K562 (cell line): Measurements from ENCODE around the gene EFNA2.
A peak's percentile ranks its signal among the peaks of the same experiment; 100 is the strongest.

Experiments
- BMI1 ChIP-seq: fragments of 150-350 bp; IDR thresholded peaks from 2 replicates; pipeline ENCODE4 v1.6.1; 2014; ENCODE audit warnings: low read length
- CTCF ChIP-seq, 3 experiments: IDR thresholded peaks in 2 of 3; conservative IDR thresholded peaks in 1 of 3; 2 replicates each; pipeline ENCODE4 v1.5.1; 2011 to 2012; ENCODE audit warnings: low read length in 3 of 3, mild to moderate bottlenecking in 3 of 3, control low read depth in 2 of 3, improper control_type of control experiment in 1 of 3, inconsistent platforms in 1 of 3, low read depth in 1 of 3, mixed read lengths in 1 of 3, moderate library complexity in 1 of 3; ENCODE audit not compliant: insufficient read depth in 2 of 3
- EGR1 ChIP-seq: fragments of 450-650 bp; conservative IDR thresholded peaks from 2 replicates; pipeline ENCODE4 v1.6.1; 2017; ENCODE audit warnings: mild to moderate bottlenecking
- EP300 ChIP-seq: IDR thresholded peaks from 2 replicates; pipeline ENCODE4 v1.6.1; 2012; ENCODE audit warnings: low read length, improper control_type of control experiment
- MAX ChIP-seq: sonication (generic); formaldehyde crosslinking; IDR thresholded peaks from 2 replicates; pipeline ENCODE4 v1.9.0; 2022; ENCODE audit warnings: mild to moderate bottlenecking, missing genetic modification reagents
- RB1 ChIP-seq: fragments of 450-650 bp; IDR thresholded peaks from 2 replicates; pipeline ENCODE4 v1.6.1; 2017; ENCODE audit warnings: low read depth, mild to moderate bottlenecking
- RFX7 ChIP-seq: fragments of 250-450 bp; sonication (Bioruptor Pico); IDR thresholded peaks from 2 replicates; pipeline ENCODE4 v1.5.1; 2021; ENCODE audit warnings: mild to moderate bottlenecking
- SAP30 ChIP-seq: fragments of 200-600 bp; sonication (generic); IDR thresholded peaks from 2 replicates; pipeline ENCODE4 v1.6.1; 2012; ENCODE audit warnings: borderline replicate concordance, low read depth, mild to moderate bottlenecking, moderate library complexity, low read length, control low read depth, inconsistent platforms; ENCODE audit not compliant: insufficient read depth, poor library complexity, severe bottlenecking
- TARDBP ChIP-seq: fragments of 450-650 bp; IDR thresholded peaks from 2 replicates; pipeline ENCODE4 v1.6.1; 2016
- TCF7 ChIP-seq: sonication (generic); IDR thresholded peaks from 2 replicates; pipeline ENCODE4 v1.6.1; 2016; ENCODE audit warnings: antibody characterized with exemption, borderline replicate concordance
- ZBED1 ChIP-seq: IDR thresholded peaks from 2 replicates; pipeline ENCODE4 v1.6.1; 2014
- ZFX ChIP-seq: sonication (generic); formaldehyde crosslinking; IDR thresholded peaks from 2 replicates; pipeline ENCODE4 v1.8.0; 2022; ENCODE audit warnings: mild to moderate bottlenecking, missing genetic modification reagents, moderate library complexity

GRCh38 chr19:1269065-1269477 lies 16.6 kb upstream of the EFNA2 start, which contains the start of gene CIRBP:
- TF ChIP-seq TCF7 = no peak
- no peak for TF ChIP-seq SAP30
- TF ChIP-seq CTCF (IDR thresholded peaks at IDR 0.05 in 2 of 3, conservative IDR thresholded peaks at IDR 0.05 in 1 of 3; ENCODE audit: insufficient read depth in 2 of 3, low read depth in 1 of 3, low read length in 3 of 3) = no peak
- no peak; the same call in 1 of the 2 replicates for TF ChIP-seq MAX (CRISPR knock-in tag)
- no peak; the same call in 1 of the 2 replicates for TF ChIP-seq RB1
- TF ChIP-seq EGR1 = peak; percentile 83
- TF ChIP-seq BMI1 = no peak
- TF ChIP-seq TARDBP = no peak
- TF ChIP-seq EP300 = no peak
- TF ChIP-seq ZFX = peak; percentile 78
- no peak for TF ChIP-seq ZBED1
- no peak for TF ChIP-seq RFX7
